ENCODE data around the gene CDCP1. TPM values are rescaled to one million over a fixed set of nuclear protein-coding genes. Genes with fewer than 3 reads are reported as not detected.
"Not testable (repeated sequence)": the region's sequence is repeated elsewhere in the genome, so short reads cannot be mapped to it uniquely, and the experiment has no call there.

Gene CDCP1
- total RNA-seq, 2 experiments from 2014 or later, result 1.7 to 2.1 TPM

- POLR2A ChIA-PET, result no interaction called here
- CTCF ChIA-PET, result no interaction called here
Measured at GRCh38 chr3:45066109-45066801, 79.9 kb downstream of the CDCP1 start.

- CTCF ChIA-PET, result no interaction called here
- POLR2A ChIA-PET, result no interaction called here
Measured at GRCh38 chr3:45065373-45065720, 80.8 kb downstream of the CDCP1 start.

- CTCF ChIA-PET, result no interaction called here
- POLR2A ChIA-PET, result interaction anchor here (0.6 kb wide), 2 partner anchors 41 to 71 kb away, joined by 3 read pairs; no protein-coding TSS in a partner anchor
Measured at GRCh38 chr3:45064512-45065372, 81.4 kb downstream of the CDCP1 start.

GRCh38 chr3:45062697-45063070 lies 83.5 kb downstream of the CDCP1 start:
- CTCF ChIA-PET, result interaction anchor here (0.7 kb wide), 1 partner anchor 27 kb away, joined by 3 read pairs; no protein-coding TSS in a partner anchor
- POLR2A ChIA-PET, result no interaction called here

- POLR2A ChIA-PET, result no interaction called here
Measured at GRCh38 chr3:45060165-45060892, 85.8 kb downstream of the CDCP1 start.

GRCh38 chr3:45059132-45059531 lies 87.0 kb downstream of the CDCP1 start:
- ChIA-PET CTCF (no interaction called here), POLR2A (no interaction called here)

More at GRCh38 chr3:45060165-45060892, 85.8 kb downstream of the CDCP1 start:
- CTCF ChIA-PET, result no interaction called here

- ChIA-PET POLR2A (no interaction called here), CTCF (no interaction called here)
Measured at GRCh38 chr3:45057557-45057956, 88.6 kb downstream of the CDCP1 start.

- ChIA-PET CTCF (no interaction called here), POLR2A (no interaction called here)
Measured at GRCh38 chr3:45056608-45057301, 89.4 kb downstream of the CDCP1 start.

- ChIA-PET POLR2A (no interaction called here), CTCF (interaction anchor here (0.9 to 1.0 kb wide), 3 partner anchors 14 to 144 kb away, joined by 3 read pairs; no protein-coding TSS in a partner anchor)
Measured at GRCh38 chr3:45055411-45056143, 90.6 kb downstream of the CDCP1 start.

- ChIA-PET CTCF (interaction anchor here (0.9 to 1.0 kb wide), 3 partner anchors 13 to 144 kb away, joined by 3 read pairs; no protein-coding TSS in a partner anchor), POLR2A (no interaction called here)
Measured at GRCh38 chr3:45055032-45055410, 91.2 kb downstream of the CDCP1 start.

GRCh38 chr3:45054196-45054857 lies 91.9 kb downstream of the CDCP1 start:
- ChIA-PET CTCF (interaction anchor here (1.0 kb wide), 1 partner anchor 15 kb away, joined by 3 read pairs; no protein-coding TSS in a partner anchor), POLR2A (no interaction called here)

- POLR2A ChIA-PET, CTCF ChIA-PET: not testable (repeated sequence)
Measured at GRCh38 chr3:45053805-45054195, 92.4 kb downstream of the CDCP1 start.

- POLR2A ChIA-PET, result no interaction called here
Measured at GRCh38 chr3:45051685-45052084, 94.5 kb downstream of the CDCP1 start.

GRCh38 chr3:45049807-45050206 lies 96.4 kb downstream of the CDCP1 start:
- ChIA-PET CTCF (no interaction called here), POLR2A (no interaction called here)

More at GRCh38 chr3:45051685-45052084, 94.5 kb downstream of the CDCP1 start:
- CTCF ChIA-PET, result interaction anchor here (1.8 kb wide), 1 partner anchor 15 kb away, joined by 4 read pairs; no protein-coding TSS in a partner anchor

- ChIA-PET POLR2A (no interaction called here), CTCF (interaction anchor here (2.6 kb wide), 1 partner anchor 10 kb away, joined by 6 read pairs; no protein-coding TSS in a partner anchor)
Measured at GRCh38 chr3:45048244-45048643, 97.9 kb downstream of the CDCP1 start.

GRCh38 chr3:45043728-45044299 lies 102.4 kb downstream of the CDCP1 start:
- POLR2A ChIA-PET, result no interaction called here

GRCh38 chr3:45042162-45042561 lies 104.0 kb downstream of the CDCP1 start:
- ChIA-PET CTCF (interaction anchor here (1.2 to 1.8 kb wide), 3 partner anchors 13 to 168 kb away, joined by 3 to 4 read pairs (median 4); no protein-coding TSS in a partner anchor), POLR2A (no interaction called here)

More at GRCh38 chr3:45043728-45044299, 102.4 kb downstream of the CDCP1 start:
- CTCF ChIA-PET, result no interaction called here

GRCh38 chr3:45041666-45042065 lies 104.5 kb downstream of the CDCP1 start:
- ChIA-PET CTCF (interaction anchor here (1.1 to 2.6 kb wide), 4 partner anchors 14 to 491 kb away, joined by 3 to 31 read pairs (median 4); no protein-coding TSS in a partner anchor), POLR2A (no interaction called here)

All from activated CD8-positive, alpha-beta memory T cell treated with anti-CD3 and anti-CD28 coated beads for 36 hours (primary cell).